HFFc6 (cell line): ENCODE measurements around the gene FAT1. TPM values are rescaled to one million over a fixed set of nuclear protein-coding genes. Genes with fewer than 3 reads are reported as not detected.

Experiments
- DNase-seq: peaks from one replicate; pipeline ENCODE4 v3.0.0-alpha.2; 2018
- H3K27ac Mint-ChIP-seq: 2 replicates; pipeline ENCODE4 v1.8.0; 2020; ENCODE audit warnings: mild to moderate bottlenecking, mixed read lengths
- H3K27me3 Mint-ChIP-seq: 2 replicates; pipeline ENCODE4 v1.8.0; 2021; ENCODE audit warnings: mild to moderate bottlenecking, moderate library complexity, mixed read lengths; ENCODE audit not compliant: insufficient read depth
- H3K36me3 Mint-ChIP-seq: 2 replicates; pipeline ENCODE4 v1.8.0; 2021; ENCODE audit warnings: low read depth, mixed read lengths
- H3K4me1 Mint-ChIP-seq: 2 replicates; pipeline ENCODE4 v1.8.0; 2020; ENCODE audit warnings: low read depth, mixed read lengths
- H3K4me3 Mint-ChIP-seq: 2 replicates; pipeline ENCODE4 v1.8.0; 2020; ENCODE audit warnings: mild to moderate bottlenecking, moderate library complexity, mixed read lengths
- H3K9me3 Mint-ChIP-seq: 2 replicates; pipeline ENCODE4 v1.8.0; 2020; ENCODE audit warnings: mild to moderate bottlenecking, mixed read lengths
- CTCF ChIP-seq: fragments of 200-600 bp; sonication (generic); IDR thresholded peaks from 2 replicates; pipeline ENCODE4 v1.5.0; 2021; ENCODE audit warnings: antibody characterized with exemption, mild to moderate bottlenecking
- total RNA-seq, 6 experiments: library from RNA; stranded (reverse); fragmentation: NEBNext Ultra II Directional; extraction: Animal tissue kit (Norgen Biotek cat#: 25700); gene quantifications; 2 replicates in 1 of 6; 3 replicates in 5 of 6; pipeline ENCODE4 v1.2.3, GENCODE V29; 2021

The FAT1 gene
- total RNA-seq, 6 experiments from 2014 or later = 238 to 483 (median 287) TPM

GRCh38 chr4:186710521-186711119 lies 13.0 kb downstream of the FAT1 start:
- Mint-ChIP-seq H3K27me3 (peaks cover 2% of the 10 kb centered on the region; the same call in 1 of the 2 replicates), H3K4me1 (peaks cover 53% of the 10 kb centered on the region), H3K4me3 (no peak overlapping the region), H3K27ac (peak overlapping the region; percentile 5; the same call in 1 of the 2 replicates), H3K9me3 (peaks cover 5% of the 10 kb centered on the region; the same call in 1 of the 2 replicates), H3K36me3 (peaks cover 68% of the 10 kb centered on the region)
- TF ChIP-seq CTCF = no peak
- no peak for DNase-seq

GRCh38 chr4:186709517-186709916 lies 14.1 kb downstream of the FAT1 start:
- Mint-ChIP-seq H3K27me3 (peaks cover 5% of the 10 kb centered on the region), H3K4me3 (no peak overlapping the region), H3K9me3 (peaks cover 5% of the 10 kb centered on the region; the same call in 1 of the 2 replicates), H3K36me3 (peaks cover 71% of the 10 kb centered on the region), H3K4me1 (peaks cover 56% of the 10 kb centered on the region), H3K27ac (no peak overlapping the region)
- TF ChIP-seq CTCF = no peak
- DNase-seq = no peak

- Mint-ChIP-seq H3K36me3 (peaks cover 71% of the 10 kb centered on the region), H3K27me3 (peaks cover 5% of the 10 kb centered on the region), H3K9me3 (no peaks in the 10 kb centered on the region), H3K4me3 (no peak overlapping the region), H3K27ac (no peak overlapping the region), H3K4me1 (peaks cover 56% of the 10 kb centered on the region)
- no peak for TF ChIP-seq CTCF
- no peak for DNase-seq
Measured at GRCh38 chr4:186708554-186708953, 15.1 kb downstream of the FAT1 start.

GRCh38 chr4:186707996-186708395 lies 15.7 kb downstream of the FAT1 start:
- H3K4me3 Mint-ChIP-seq = no peak overlapping the region
- peaks cover 55% of the 10 kb centered on the region for H3K4me1 Mint-ChIP-seq
- H3K9me3 Mint-ChIP-seq = no peaks in the 10 kb centered on the region

GRCh38 chr4:186707574-186707973 lies 16.1 kb downstream of the FAT1 start:
- DNase-seq = no peak
- H3K4me1 Mint-ChIP-seq = peaks cover 55% of the 10 kb centered on the region
- H3K4me3 Mint-ChIP-seq = no peak overlapping the region
- no peaks in the 10 kb centered on the region for H3K9me3 Mint-ChIP-seq
- H3K36me3 Mint-ChIP-seq = peaks cover 71% of the 10 kb centered on the region
- H3K27me3 Mint-ChIP-seq = peaks cover 5% of the 10 kb centered on the region
- TF ChIP-seq CTCF = no peak
- H3K27ac Mint-ChIP-seq = no peak overlapping the region

More at GRCh38 chr4:186707996-186708395, 15.7 kb downstream of the FAT1 start:
- Mint-ChIP-seq H3K27me3 (peaks cover 5% of the 10 kb centered on the region), H3K27ac (no peak overlapping the region), H3K36me3 (peaks cover 71% of the 10 kb centered on the region)
- DNase-seq = no peak
- TF ChIP-seq CTCF = no peak
